NCI-H1092 treated with DMSO at 0.1 percent for 48 hours (cell line): ENCODE results near the gene BRME1.

Experiments
- DNase-seq: peaks from one replicate; lab custom pipeline; 2025; lab: John Stamatoyannopoulos, UW

The BRME1 gene

GRCh38 chr19:13844130-13844631, 61.7 kb downstream of the BRME1 start:
- no peak for DNase-seq

- DNase-seq = no peak
These were observed 62.6 kb downstream of the BRME1 start for GRCh38 chr19:13843104-13843921.

DNA sequence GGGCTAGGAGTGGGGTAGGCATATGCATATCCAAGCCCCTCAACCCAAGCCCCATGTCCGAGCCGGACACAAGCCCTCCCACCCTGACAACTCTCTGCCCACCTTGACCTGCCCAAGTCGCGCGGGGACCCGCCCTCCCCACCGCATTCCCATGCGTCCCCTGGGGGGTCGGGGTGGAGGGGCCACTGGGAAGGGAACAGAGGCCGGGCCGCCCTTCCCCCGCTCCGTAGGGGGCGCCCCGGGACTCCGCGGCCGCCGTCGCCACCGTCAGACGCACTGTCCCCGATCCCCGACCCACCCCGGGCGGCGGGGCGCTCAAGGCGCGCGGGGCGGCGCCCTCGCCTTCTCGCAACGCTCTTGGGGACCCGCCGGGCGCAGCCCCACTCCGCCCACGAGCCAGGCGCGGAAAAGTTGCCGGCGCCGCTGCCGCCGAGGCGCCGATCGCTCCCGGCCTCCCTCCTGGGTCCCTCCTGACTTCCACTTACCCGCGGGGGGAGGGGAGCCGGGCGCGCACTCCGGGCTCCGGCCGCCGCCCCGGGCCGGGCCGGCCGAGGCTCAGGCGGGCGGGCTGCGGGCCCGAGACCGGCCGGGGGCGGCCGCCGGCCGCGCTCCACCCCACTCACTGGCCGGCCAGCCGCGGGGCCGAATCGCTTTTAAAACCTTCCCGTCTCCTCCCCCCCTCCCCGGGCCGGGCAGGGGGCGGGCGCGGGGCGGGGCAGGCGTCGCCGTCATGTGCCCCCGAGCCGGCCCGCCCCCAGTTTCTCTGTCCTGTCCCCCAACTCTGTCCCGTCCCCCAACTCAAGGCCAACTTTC, 63.4 kb downstream of the BRME1 start:
- DNase-seq = no peak

DNA sequence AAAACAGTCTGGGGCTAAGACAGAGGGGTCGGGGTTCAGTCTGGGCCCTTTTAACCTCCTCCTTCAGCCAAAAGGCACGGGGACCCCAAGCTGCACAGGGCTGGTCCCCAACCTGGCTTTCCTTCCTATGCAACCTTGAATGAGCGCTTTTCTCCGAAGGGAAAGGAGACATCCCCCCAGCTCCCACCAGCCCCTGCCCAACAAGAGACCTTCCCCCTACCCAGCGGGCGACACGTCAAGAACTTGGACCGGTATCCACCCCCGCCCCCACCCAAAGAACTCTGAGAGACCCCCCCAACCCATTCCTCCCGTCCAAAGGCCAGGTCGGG, 64.0 kb downstream of the BRME1 start:
- no peak for DNase-seq

DNA sequence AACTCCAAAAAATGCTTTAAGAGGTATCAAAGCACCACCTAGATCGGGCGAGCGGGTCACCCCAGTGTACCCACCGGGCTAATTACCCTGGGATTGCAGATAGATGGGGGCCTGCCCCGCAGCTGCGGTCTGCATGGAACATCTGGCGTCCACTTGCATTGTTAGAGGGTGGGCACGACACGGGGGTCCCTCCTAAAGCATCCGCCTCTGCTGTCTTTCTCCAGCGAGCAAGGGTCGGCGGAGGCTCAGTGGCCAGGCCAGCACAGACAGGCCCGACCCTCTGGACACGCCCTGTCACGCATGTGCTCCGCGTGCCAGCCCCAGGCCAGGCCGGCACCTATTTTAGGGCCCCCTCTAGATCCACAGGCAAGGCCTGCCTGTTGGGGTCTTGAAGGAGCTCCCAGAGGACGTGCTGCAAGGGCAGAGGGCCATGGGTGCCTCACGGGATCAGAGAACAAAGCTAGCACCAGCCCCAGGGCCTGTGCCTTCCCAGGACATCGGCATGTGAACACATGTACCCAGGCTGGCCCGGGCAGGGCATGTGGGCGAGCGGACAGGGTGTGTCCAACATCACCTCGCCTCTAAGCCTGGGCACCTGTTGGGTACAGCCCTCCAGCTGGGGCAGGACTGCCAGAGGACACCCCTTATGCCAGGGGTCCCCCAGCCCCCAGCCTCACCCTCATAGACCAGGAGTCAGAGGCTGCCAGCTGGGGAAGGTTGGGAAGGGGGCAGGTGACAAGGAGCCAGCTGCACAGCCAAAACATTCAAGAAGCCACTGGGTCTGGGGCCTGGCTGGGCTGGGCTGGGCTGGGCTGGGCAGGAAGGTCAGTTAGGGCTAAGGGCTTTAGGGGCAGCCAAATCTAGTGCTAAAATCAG, 64.6 kb downstream of the BRME1 start:
- DNase-seq = no peak

- DNase-seq = no peak
These were observed 65.4 kb downstream of the BRME1 start for GRCh38 chr19:13840305-13841085.

DNA sequence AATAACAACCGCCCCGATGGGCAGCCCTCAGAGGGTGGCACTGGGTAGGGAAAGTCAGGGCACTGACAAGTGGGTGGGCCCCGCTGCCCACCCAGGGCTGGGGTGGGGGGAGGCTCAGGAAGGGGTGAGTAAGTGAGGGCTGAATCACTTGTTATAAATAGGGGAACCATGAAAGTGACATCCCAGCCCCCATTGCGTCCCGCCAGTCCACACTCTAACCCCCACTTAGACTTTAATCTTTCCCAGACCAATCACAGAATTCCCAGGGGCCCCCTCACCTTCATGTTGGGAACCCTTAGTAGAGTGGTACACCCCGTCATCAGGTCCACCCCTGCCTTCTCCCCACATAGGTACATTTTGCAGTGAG, 66.0 kb downstream of the BRME1 start:
- DNase-seq = no peak

GRCh38 chr19:13839130-13839937, 66.6 kb downstream of the BRME1 start:
- no peak for DNase-seq

DNA sequence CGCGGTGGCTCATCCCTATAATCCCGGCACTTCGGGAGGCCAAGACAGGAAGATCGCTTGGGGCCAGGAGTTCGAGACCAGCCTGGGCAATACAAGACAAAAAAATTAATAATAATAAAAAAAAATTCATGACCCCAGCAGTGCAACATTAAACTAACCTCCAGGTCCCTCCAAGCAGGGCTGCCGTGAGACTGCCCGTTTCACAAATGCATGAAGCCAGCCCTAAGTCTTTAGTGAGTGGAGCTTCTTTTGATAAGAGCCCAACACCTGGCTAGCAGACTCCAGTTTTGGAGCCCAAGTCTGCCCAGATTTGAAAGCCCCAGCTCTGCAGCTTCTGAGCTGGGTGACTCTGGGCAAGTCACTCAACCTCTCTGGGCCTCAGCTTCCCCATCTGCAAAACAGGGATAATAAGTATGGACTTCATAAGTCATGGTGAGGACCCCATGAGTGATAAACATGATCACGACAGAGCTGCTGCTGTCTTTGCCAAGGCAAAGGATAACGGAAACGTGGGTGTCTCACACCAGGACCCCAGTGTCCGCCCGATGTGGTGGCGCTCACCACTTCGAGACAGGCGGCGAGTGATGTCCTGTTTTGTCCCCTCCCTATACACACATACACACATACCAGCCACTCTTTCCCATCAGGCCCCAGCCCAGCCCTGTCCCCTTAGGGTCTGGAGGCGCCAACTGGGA, 67.3 kb downstream of the BRME1 start:
- DNase-seq = no peak

DNA sequence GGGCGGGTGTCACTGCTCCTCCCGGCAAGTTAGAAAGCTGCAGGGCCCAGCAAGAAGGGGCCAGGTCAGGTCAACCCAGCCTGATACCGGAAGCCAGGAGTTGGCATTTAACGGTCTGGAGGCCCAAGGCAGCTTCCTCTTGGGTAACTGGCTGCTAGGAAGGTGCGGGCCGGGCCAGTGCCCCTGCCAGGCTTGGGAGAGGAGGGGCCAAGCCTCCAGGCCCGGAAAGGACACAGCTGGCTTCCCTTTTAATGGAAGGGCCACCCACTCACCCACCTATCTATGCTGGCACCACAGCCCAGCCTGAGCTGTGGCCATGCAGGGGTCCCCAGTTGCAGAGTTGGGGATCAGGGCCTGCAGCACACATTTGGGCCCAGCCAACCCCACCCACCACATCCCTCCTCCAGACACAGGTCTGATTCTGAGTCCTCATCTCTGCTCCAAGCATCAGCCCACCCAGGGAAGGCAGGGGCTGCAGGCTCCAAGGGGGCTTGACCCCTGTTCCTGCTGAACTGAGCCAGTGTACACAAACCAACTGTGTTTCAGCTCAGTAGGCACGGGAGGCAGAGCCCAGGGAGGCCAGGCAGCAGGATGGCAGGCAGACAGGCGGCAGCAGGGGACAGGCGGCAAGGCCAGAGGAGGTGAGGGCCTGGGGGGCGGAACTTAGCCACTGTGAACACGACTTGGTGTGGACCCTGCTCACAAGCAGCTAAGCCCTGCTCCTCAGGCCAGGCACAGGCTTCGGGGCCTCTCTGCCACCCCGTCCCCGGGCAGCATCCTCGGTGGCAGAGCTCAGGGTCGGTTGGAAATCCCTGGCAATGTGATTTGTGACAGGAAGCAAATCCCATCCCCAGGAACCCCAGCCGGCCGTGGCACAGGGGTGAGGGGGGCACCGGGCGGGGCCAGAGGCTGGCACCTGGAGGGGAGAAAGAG, 69.9 kb downstream of the BRME1 start:
- DNase-seq = no peak

DNA sequence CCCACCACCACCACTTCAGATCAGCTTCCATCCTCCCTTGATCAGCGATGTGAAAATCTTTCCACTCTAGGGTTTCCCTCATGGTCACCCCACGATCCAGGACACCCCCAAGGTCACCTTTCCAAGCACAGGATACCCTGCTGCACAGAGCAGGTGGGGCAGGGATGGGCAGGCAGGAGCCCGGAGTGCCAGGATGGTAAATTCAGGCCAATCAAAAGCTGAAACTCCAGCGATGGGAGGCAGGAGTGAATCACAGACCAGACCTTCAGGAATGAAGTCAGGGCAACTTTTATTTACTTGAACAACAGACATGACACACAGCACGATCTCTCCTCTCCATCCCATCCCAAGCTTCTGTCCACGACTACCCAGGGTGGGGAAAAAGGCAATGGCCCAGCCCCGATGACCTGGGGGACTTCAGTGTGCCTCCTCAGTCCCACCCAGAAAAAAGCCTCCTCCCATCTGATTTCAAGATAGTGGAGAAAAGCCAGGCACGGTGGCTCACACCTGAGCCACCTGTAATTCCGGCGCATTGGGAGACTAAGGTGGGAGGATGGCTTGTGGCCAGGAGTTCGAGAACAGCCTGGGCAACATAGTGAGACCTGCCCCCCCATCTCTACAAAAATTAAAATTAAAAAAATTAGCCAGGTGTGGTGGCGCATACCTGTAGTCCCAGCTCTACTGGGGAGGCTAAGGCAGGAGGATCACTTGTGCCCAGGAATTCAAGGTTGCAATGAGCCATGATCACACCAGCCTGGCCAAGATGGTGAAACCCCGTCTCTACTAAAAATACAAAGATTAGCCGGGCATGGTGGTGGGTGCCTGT, 71.5 kb downstream of the BRME1 start:
- DNase-seq = no peak

DNA sequence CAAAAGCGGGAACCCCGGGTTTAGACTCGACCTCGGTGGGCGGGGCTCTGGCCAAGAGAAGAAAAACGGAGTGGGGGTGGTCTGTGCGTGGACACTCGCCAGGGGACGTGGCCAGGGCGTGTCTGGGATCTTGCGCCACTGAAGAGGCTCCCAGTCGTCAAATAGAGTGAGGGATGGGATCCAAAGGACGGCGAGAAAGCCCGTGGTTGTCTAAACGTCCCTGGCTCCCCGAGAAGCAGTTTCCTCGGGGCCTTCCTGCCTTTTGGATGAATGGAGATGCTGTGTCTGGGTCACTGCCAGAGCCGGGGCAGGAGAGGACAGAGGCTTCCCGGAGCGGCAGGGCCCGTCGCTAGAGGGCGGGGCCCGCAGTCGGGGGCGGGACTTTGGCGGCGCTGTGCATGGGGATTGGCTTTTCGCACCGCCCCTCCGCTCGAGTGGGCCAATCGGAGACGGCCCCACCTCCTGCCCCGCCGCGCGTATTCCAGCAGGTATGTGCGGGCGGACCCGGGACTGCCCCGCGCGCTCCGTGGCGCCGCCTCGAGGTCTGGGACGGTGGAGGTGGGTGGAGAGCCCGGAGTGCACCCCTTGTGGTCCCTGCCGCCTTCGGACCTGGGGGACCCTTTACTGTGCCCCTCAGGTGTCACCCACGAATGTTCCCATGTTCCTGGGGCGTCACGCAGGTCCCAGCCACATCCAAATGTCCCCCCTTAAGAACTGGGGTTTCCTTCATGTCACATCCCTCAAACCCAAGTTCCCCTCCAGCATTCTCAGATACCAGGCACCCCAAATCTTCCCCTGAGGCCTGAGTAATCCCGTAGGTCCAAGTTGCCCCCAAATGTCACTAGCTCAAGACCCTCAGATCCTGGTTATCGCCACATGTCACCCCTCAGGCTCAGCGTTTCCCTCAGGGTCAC, 72.3 kb downstream of the BRME1 start:
- peak; percentile 75 for DNase-seq
